GM12878 (cell line): ENCODE data around the gene PHF10. TPM values are rescaled to one million over a fixed set of nuclear protein-coding genes. Genes with fewer than 3 reads are reported as not detected.

ENCODE experiments used
- ATAC-seq: fragments of 200-7000 bp; cut with Tn5 transposase; 3 replicates; pipeline ENCODE4 v1.9.1; 2020; ENCODE audit warnings: mild to moderate bottlenecking, moderate library complexity
- BruUV-seq: library from RNA; stranded (reverse); fragments of 400-500 nt; replicated peaks from 2 replicates; lab custom pipeline; 2021; lab: Mats Ljungman, UMichigan
- CTCF ChIA-PET: fragments of 300-600 bp; sonication (Branson Sonifier 250); formaldehyde crosslinking; extraction: SDS; loops from one replicate; lab custom pipeline; 2021; ENCODE audit warnings: inconsistent platforms; lab: Yijun Ruan, JAX
- POLR2A ChIA-PET: fragments of 350-600 bp; formaldehyde crosslinking; extraction: SDS; loops from one replicate; lab custom pipeline; 2021; ENCODE audit warnings: inconsistent platforms; lab: Charles Lee
- RAD21 ChIA-PET: fragments of 300-600 bp; sonication (Branson Sonifier 250); formaldehyde crosslinking; loops from one replicate; lab custom pipeline; 2023; ENCODE audit warnings: antibody characterized with exemption; ENCODE audit not compliant: unreplicated experiment; lab: Charles Lee
- SMC1A ChIA-PET: fragments of 300-600 bp; sonication (Branson Sonifier 250); formaldehyde crosslinking; loops from one replicate; lab custom pipeline; 2023; ENCODE audit not compliant: unreplicated experiment, uncharacterized antibody; lab: Charles Lee
- DNase-seq: peaks from one replicate; pipeline ENCODE4 v3.0.0-alpha.2; 2011; ENCODE audit warnings: low read depth, low spot score
- FAIRE-seq: peaks from 3 replicates; lab custom pipeline; 2011; peaks lifted over from hg19 to GRCh38; lab: Jason Lieb, UNC
- H2AFZ ChIP-seq: 2 replicates; pipeline ENCODE4 v1.6.0; 2011; ENCODE audit warnings: low read depth, low read length, control low read depth; ENCODE audit not compliant: control insufficient read depth
- H3K27ac ChIP-seq: 2 replicates; pipeline ENCODE4 v1.5.1; 2011; ENCODE audit warnings: control low read depth; ENCODE audit not compliant: control insufficient read depth, insufficient read depth
- H3K27me3 ChIP-seq, 2 experiments: replicated peaks in 1 of 2; 2 replicates each; pipeline versions ENCODE4 v1.6.0 to v1.6.1; 2011; ENCODE audit warnings: low read length in 1 of 2; ENCODE audit not compliant: control insufficient read depth in 2 of 2, insufficient read depth in 2 of 2
- H3K36me3 ChIP-seq, 2 experiments: 2 replicates each; pipeline ENCODE4 v1.5.1; 2011; ENCODE audit warnings: low read length in 1 of 2; ENCODE audit not compliant: control insufficient read depth in 2 of 2, insufficient read depth in 2 of 2
- H3K4me1 ChIP-seq: 2 replicates; pipeline ENCODE4 v1.6.1; 2011; ENCODE audit warnings: mild to moderate bottlenecking, low read length, moderate library complexity, mixed read lengths; ENCODE audit not compliant: control insufficient read depth, insufficient read depth
- H3K4me2 ChIP-seq: 2 replicates; pipeline ENCODE4 v1.6.0; 2011; ENCODE audit warnings: control low read depth; ENCODE audit not compliant: control insufficient read depth, insufficient read depth
- H3K4me3 ChIP-seq: fragments of 200-600 bp; sonication (generic); 2 replicates; pipeline ENCODE4 v1.5.1; 2016
- H3K79me2 ChIP-seq: 2 replicates; pipeline ENCODE4 v1.6.0; 2011; ENCODE audit warnings: low read length; ENCODE audit not compliant: control insufficient read depth, insufficient read depth
- H3K9ac ChIP-seq: 2 replicates; pipeline ENCODE4 v1.8.0; 2011; ENCODE audit warnings: low read length, control low read depth, mixed read lengths; ENCODE audit not compliant: control insufficient read depth, insufficient read depth
- H3K9me3 ChIP-seq: replicated peaks from 3 replicates; pipeline ENCODE4 v1.5.1; 2011; ENCODE audit warnings: mild to moderate bottlenecking, low read length; ENCODE audit not compliant: control insufficient read depth, insufficient read depth
- H4K20me1 ChIP-seq: 2 replicates; pipeline ENCODE4 v1.6.0; 2011; ENCODE audit not compliant: control insufficient read depth, insufficient read depth
- EGR1 ChIP-seq, 2 experiments: IDR thresholded peaks; 1 replicate in 1 of 2; 2 replicates in 1 of 2; pipeline ENCODE4 v1.6.1; 2011 to 2012; ENCODE audit warnings: low read depth in 2 of 2, low read length in 2 of 2, borderline replicate concordance in 1 of 2, mild to moderate bottlenecking in 1 of 2, moderate library complexity in 1 of 2
- GABPA ChIP-seq: IDR thresholded peaks from 2 replicates; pipeline ENCODE4 v1.6.1; 2014; ENCODE audit warnings: antibody characterized with exemption, low read depth, mild to moderate bottlenecking, inconsistent platforms
- IKZF2 ChIP-seq, 2 experiments: fragments of 450-650 bp; IDR thresholded peaks; 2 replicates each; pipeline ENCODE4 v1.6.1; 2017; ENCODE audit warnings: mild to moderate bottlenecking in 2 of 2, moderate library complexity in 2 of 2
- KAT2A ChIP-seq: conservative IDR thresholded peaks from 2 replicates; pipeline ENCODE4 v1.6.1; 2011; ENCODE audit warnings: low read depth, low read length; ENCODE audit not compliant: control insufficient read depth
- KLF5 ChIP-seq: fragments of 450-650 bp; IDR thresholded peaks from 2 replicates; pipeline ENCODE4 v1.6.1; 2014; ENCODE audit warnings: mild to moderate bottlenecking; ENCODE audit not compliant: partially characterized antibody
- MAX ChIP-seq: IDR thresholded peaks from 2 replicates; pipeline ENCODE4 v1.6.1; 2012; ENCODE audit warnings: low read depth, low read length, improper control_type of control experiment
- MTA3 ChIP-seq: IDR thresholded peaks from 2 replicates; pipeline ENCODE4 v1.6.1; 2012; ENCODE audit warnings: low read length, inconsistent platforms, borderline replicate concordance
- NFYB ChIP-seq: IDR thresholded peaks from 2 replicates; pipeline ENCODE4 v1.6.1; 2011; ENCODE audit warnings: low read depth, mild to moderate bottlenecking, low read length, improper control_type of control experiment, moderate library complexity; ENCODE audit not compliant: insufficient read depth
- NKRF ChIP-seq: fragments of 450-650 bp; conservative IDR thresholded peaks from 2 replicates; pipeline ENCODE4 v1.6.1; 2017; ENCODE audit warnings: mild to moderate bottlenecking, moderate library complexity
- NR2C1 ChIP-seq: fragments of 450-650 bp; IDR thresholded peaks from 2 replicates; pipeline ENCODE4 v1.6.1; 2017; ENCODE audit warnings: antibody characterized with exemption, mild to moderate bottlenecking, moderate library complexity
- RAD21 ChIP-seq: IDR thresholded peaks from 2 replicates; pipeline ENCODE4 v1.6.1; 2011; ENCODE audit warnings: mild to moderate bottlenecking, low read depth, low read length, moderate library complexity; ENCODE audit not compliant: insufficient read depth
- RAD51 ChIP-seq: fragments of 450-650 bp; IDR thresholded peaks from 2 replicates; pipeline ENCODE4 v1.6.1; 2016; ENCODE audit warnings: moderate library complexity, mild to moderate bottlenecking, inconsistent platforms
- ZBED1 ChIP-seq: IDR thresholded peaks from 2 replicates; pipeline ENCODE4 v1.6.1; 2016; ENCODE audit warnings: borderline replicate concordance
- ZNF217 ChIP-seq: fragments of 450-650 bp; IDR thresholded peaks from 2 replicates; pipeline ENCODE4 v1.6.1; 2017; ENCODE audit warnings: antibody characterized with exemption, mild to moderate bottlenecking
- WGBS: methylation state at CpG from one replicate; pipeline ENCODE4 v1.1.6; 2016; ENCODE audit warnings: low lambda C conversion rate; ENCODE audit not compliant: insufficient replicate concordance, insufficient coverage; ENCODE audit errors: missing lambda C conversion rate; 5-methylcytosine and 5-hydroxymethylcytosine counted together
- in situ Hi-C: fragments of 300-500 bp; cut with MboI; formaldehyde crosslinking; loops from 9 replicates; pipeline ENCODE4 v1.14.3; 2018; ENCODE audit warnings: mixed read lengths
- intact Hi-C: fragments of 100-400 bp; cut with micrococcal nuclease; formaldehyde crosslinking; loops from one replicate; pipeline ENCODE4 v1.14.2; 2022; ENCODE audit not compliant: unreplicated experiment
- polyA plus RNA-seq, 11 experiments: library from polyadenylated mRNA; depleted of rRNA in 4 of 11; unstranded in 6 of 11; stranded (reverse) in 5 of 11; fragments of >200 nt; fragmentation: Nextera tagmentation in 4 of 11; fragmentation: Illumina TruSeq in 1 of 11; extraction: Ambion mirVana in 4 of 11; extraction: Trizol in 1 of 11; gene quantifications; 1 replicate in 1 of 11; 2 replicates in 10 of 11; pipeline versions ENCODE4 v1.2.1 to v1.2.3, GENCODE V29; 2011 to 2016; ENCODE audit warnings: inconsistent platforms in 2 of 11, missing spikeins in 2 of 11, low read depth in 1 of 11
- total RNA-seq, 4 experiments: library from RNA; depleted of rRNA in 3 of 4; stranded (reverse); fragments of >200 nt in 3 of 4; fragmentation: Illumina TruSeq in 1 of 4; extraction: Trizol in 1 of 4; gene quantifications; 2 replicates each; pipeline versions ENCODE4 v1.2.1 to v1.2.3, GENCODE V29; 2013 to 2021

PHF10 gene
- total and polyA plus RNA-seq, 10 of the 15 experiments (the other 5 are each of a cell fraction or from before 2014, with no cell fraction given), result 3.8 to 35.6 (median 15.8) TPM

GRCh38 chr6:169751242-169752073, 27.2 kb upstream of the PHF10 start, which contains the start of the genes DYNLT2 and ERMARD (continued):
- TF ChIP-seq MAX (peak; percentile 48), NR2C1 (peak; percentile 60; the same call in 1 of the 2 replicates), KLF5 (no peak), GABPA (peak; percentile 84), IKZF2 (IDR thresholded peaks at IDR 0.05) (no peak), ZNF217 (peak; percentile 66; the same call in 1 of the 2 replicates), RAD21 (no peak)

GRCh38 chr6:169746556-169746955, 22.3 kb upstream of the PHF10 start:
- DNase-seq, result no peak
- Histone ChIP-seq H3K9ac (no peak overlapping the region), H3K4me1 (no peaks in the 10 kb centered on the region; the same call in 1 of the 2 replicates), H3K4me2 (no peak overlapping the region), H3K27ac (no peak overlapping the region), H4K20me1 (no peaks in the 10 kb centered on the region), H3K4me3 (no peak overlapping the region), H3K27me3 (no peaks in the 10 kb centered on the region), H3K36me3 (no peaks in the 10 kb centered on the region)
- SMC1A ChIA-PET, result no interaction called here
- BruUV-seq, result no TSS peak
- CTCF ChIA-PET, result no interaction called here
- WGBS, result 87% methylated on average over 1 of the region's 1 CpG
- FAIRE-seq, result no peak
- POLR2A ChIA-PET, result no interaction called here
- RAD21 ChIA-PET, result no interaction called here
- TF ChIP-seq KAT2A, result no peak
- no peak for TF ChIP-seq MTA3
- no peak for TF ChIP-seq NKRF
- TF ChIP-seq NFYB, result no peak
- TF ChIP-seq EGR1 (IDR thresholded peaks at IDR 0.05; ENCODE audit: borderline replicate concordance in 1 of 2, low read depth in 2 of 2, low read length in 2 of 2), result no peak
- no peak for TF ChIP-seq RAD51
- no peak for TF ChIP-seq ZBED1
- TF ChIP-seq, all 136 proteins: peak for 0
- in situ Hi-C loops (no loop called here), intact Hi-C loops (no loop called here)
- H2AFZ ChIP-seq, result no peak overlapping the region
- H3K79me2 ChIP-seq, result peaks cover 16% of the 10 kb centered on the region
- ATAC-seq, result no peak
- no peaks in the 10 kb centered on the region; the same call in 2 of the 3 replicates for H3K9me3 ChIP-seq
